Liver (tissue), 3 donors: ENCODE measurements around the gene DNM3.

Experiments
- EGR1 ChIP-seq, 2 donors: IDR thresholded peaks; 2 replicates each; pipeline ENCODE4 v1.6.1; 2016 to 2018; ENCODE audit warnings: antibody characterized with exemption in 2 of 2, low read depth in 2 of 2
- FOXA1 ChIP-seq: IDR thresholded peaks from 2 replicates; pipeline ENCODE4 v1.6.1; 2016; ENCODE audit warnings: antibody characterized with exemption
- GABPA ChIP-seq, 2 donors: IDR thresholded peaks in 1 of 2; conservative IDR thresholded peaks in 1 of 2; 2 replicates each; pipeline ENCODE4 v1.6.1; 2016; ENCODE audit warnings: antibody characterized with exemption in 2 of 2, mild to moderate bottlenecking in 1 of 2, moderate library complexity in 1 of 2
- HNF4G ChIP-seq: IDR thresholded peaks from 2 replicates; pipeline ENCODE4 v1.6.1; 2016; ENCODE audit warnings: antibody characterized with exemption
- JUND ChIP-seq, 2 donors: IDR thresholded peaks; 2 replicates each; pipeline ENCODE4 v1.6.1; 2016; ENCODE audit warnings: antibody characterized with exemption in 2 of 2
- NR2F2 ChIP-seq: IDR thresholded peaks from 2 replicates; pipeline ENCODE4 v1.6.1; 2016; ENCODE audit warnings: antibody characterized with exemption
- RAD21 ChIP-seq, 2 donors: IDR thresholded peaks; 2 replicates each; pipeline ENCODE4 v1.6.1; 2016; ENCODE audit warnings: antibody characterized with exemption in 2 of 2, mild to moderate bottlenecking in 2 of 2
- SP1 ChIP-seq: IDR thresholded peaks from 2 replicates; pipeline ENCODE4 v1.6.1; 2018; ENCODE audit warnings: antibody characterized with exemption, mild to moderate bottlenecking
- TAF1 ChIP-seq: conservative IDR thresholded peaks from 2 replicates; pipeline ENCODE4 v1.6.1; 2016; ENCODE audit warnings: antibody characterized with exemption, mild to moderate bottlenecking
- YY1 ChIP-seq: IDR thresholded peaks from 2 replicates; pipeline ENCODE4 v1.6.1; 2016; ENCODE audit warnings: antibody characterized with exemption, mild to moderate bottlenecking
- TF ChIP-seq, protein P1 (sequence below): fragments of 150-350 bp; IDR thresholded peaks from 2 replicates; pipeline ENCODE4 v1.5.1; 2017; ENCODE audit warnings: improper control_type of control experiment, low read depth, low read length; ENCODE audit not compliant: missing input control
- TF ChIP-seq, protein P2 (sequence below): IDR thresholded peaks from 2 replicates; pipeline ENCODE4 v1.6.1; 2016; ENCODE audit warnings: antibody characterized with exemption, mild to moderate bottlenecking
- TF ChIP-seq, protein P3 (sequence below): IDR thresholded peaks from 2 replicates; pipeline ENCODE4 v1.6.1; 2016; ENCODE audit warnings: antibody characterized with exemption
- TF ChIP-seq, protein P4 (sequence below): IDR thresholded peaks from 2 replicates; pipeline ENCODE4 v1.6.1; 2016; ENCODE audit warnings: antibody characterized with exemption
- donor health status: healthy.
- donor health status: healthy.

DNA sequence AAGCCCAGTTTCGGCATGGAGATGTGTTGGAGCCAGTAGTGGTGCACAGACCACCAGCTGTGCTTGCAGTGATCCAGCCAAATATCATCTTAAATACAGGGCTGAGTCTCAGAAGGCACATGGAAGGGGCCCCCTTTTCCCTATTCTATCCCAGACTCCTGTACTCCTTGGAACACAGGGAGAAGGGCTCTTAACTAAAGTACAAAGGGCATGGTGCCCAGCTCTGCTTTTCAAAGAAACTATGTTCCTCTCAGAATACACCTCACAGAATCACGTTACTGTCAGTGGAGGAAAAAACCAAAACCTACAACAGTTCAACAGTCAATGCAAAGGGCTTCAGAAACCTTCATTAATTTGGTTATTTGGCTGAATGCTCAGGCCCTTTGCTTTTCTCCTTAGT lies 398.6 kb downstream of the DNM3 start:
- TF ChIP-seq, protein P1, sequence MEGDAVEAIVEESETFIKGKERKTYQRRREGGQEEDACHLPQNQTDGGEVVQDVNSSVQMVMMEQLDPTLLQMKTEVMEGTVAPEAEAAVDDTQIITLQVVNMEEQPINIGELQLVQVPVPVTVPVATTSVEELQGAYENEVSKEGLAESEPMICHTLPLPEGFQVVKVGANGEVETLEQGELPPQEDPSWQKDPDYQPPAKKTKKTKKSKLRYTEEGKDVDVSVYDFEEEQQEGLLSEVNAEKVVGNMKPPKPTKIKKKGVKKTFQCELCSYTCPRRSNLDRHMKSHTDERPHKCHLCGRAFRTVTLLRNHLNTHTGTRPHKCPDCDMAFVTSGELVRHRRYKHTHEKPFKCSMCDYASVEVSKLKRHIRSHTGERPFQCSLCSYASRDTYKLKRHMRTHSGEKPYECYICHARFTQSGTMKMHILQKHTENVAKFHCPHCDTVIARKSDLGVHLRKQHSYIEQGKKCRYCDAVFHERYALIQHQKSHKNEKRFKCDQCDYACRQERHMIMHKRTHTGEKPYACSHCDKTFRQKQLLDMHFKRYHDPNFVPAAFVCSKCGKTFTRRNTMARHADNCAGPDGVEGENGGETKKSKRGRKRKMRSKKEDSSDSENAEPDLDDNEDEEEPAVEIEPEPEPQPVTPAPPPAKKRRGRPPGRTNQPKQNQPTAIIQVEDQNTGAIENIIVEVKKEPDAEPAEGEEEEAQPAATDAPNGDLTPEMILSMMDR: no peak
- TF ChIP-seq, protein P2, sequence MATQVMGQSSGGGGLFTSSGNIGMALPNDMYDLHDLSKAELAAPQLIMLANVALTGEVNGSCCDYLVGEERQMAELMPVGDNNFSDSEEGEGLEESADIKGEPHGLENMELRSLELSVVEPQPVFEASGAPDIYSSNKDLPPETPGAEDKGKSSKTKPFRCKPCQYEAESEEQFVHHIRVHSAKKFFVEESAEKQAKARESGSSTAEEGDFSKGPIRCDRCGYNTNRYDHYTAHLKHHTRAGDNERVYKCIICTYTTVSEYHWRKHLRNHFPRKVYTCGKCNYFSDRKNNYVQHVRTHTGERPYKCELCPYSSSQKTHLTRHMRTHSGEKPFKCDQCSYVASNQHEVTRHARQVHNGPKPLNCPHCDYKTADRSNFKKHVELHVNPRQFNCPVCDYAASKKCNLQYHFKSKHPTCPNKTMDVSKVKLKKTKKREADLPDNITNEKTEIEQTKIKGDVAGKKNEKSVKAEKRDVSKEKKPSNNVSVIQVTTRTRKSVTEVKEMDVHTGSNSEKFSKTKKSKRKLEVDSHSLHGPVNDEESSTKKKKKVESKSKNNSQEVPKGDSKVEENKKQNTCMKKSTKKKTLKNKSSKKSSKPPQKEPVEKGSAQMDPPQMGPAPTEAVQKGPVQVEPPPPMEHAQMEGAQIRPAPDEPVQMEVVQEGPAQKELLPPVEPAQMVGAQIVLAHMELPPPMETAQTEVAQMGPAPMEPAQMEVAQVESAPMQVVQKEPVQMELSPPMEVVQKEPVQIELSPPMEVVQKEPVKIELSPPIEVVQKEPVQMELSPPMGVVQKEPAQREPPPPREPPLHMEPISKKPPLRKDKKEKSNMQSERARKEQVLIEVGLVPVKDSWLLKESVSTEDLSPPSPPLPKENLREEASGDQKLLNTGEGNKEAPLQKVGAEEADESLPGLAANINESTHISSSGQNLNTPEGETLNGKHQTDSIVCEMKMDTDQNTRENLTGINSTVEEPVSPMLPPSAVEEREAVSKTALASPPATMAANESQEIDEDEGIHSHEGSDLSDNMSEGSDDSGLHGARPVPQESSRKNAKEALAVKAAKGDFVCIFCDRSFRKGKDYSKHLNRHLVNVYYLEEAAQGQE: no peak
- TF ChIP-seq RAD21 (IDR thresholded peaks at IDR 0.05): no peak
- TF ChIP-seq NR2F2: no peak
- no peak for TF ChIP-seq JUND (IDR thresholded peaks at IDR 0.05)
- no peak for TF ChIP-seq GABPA (IDR thresholded peaks at IDR 0.05 in 1 of 2, conservative IDR thresholded peaks at IDR 0.05 in 1 of 2)
- TF ChIP-seq YY1: no peak
- TF ChIP-seq, protein P3, sequence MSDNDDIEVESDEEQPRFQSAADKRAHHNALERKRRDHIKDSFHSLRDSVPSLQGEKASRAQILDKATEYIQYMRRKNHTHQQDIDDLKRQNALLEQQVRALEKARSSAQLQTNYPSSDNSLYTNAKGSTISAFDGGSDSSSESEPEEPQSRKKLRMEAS: no peak
- TF ChIP-seq, protein P4, sequence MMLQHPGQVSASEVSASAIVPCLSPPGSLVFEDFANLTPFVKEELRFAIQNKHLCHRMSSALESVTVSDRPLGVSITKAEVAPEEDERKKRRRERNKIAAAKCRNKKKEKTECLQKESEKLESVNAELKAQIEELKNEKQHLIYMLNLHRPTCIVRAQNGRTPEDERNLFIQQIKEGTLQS: no peak
- TF ChIP-seq TAF1: no peak
- no peak for TF ChIP-seq EGR1 (IDR thresholded peaks at IDR 0.05; ENCODE audit: low read depth in 2 of 2)
- no peak for TF ChIP-seq FOXA1
- no peak for TF ChIP-seq SP1
- no peak for TF ChIP-seq HNF4G
